HG03521 (cell line): ENCODE measurements around the gene OTUD7B.
A peak's percentile ranks its signal among the peaks of the same experiment; 100 is the strongest.
"Not testable (repeated sequence)": the region's sequence is repeated elsewhere in the genome, so short reads cannot be mapped to it uniquely, and the experiment has no call there.

Experiments
- ATAC-seq: cut with Tn5 transposase; IDR thresholded peaks from one replicate; pipeline ENCODE4 v1.9.1; 2021; ENCODE audit warnings: mild to moderate bottlenecking, moderate library complexity; ENCODE audit not compliant: unreplicated experiment

Gene OTUD7B

GRCh38 chr1:150010393-150011115 is at the start of gene OTUD7B:
TSS of gene OTUD7B (minus strand) at chr1:150010726. CDS start at chr1:149977510, 33,216 bp downstream.
- ATAC-seq: peak; percentile 83

GRCh38 chr1:150060260-150060659 is 49.7 kb upstream of the OTUD7B start:
- ATAC-seq: no peak

GRCh38 chr1:150056407-150056806 is 45.9 kb upstream of the OTUD7B start:
- no peak for ATAC-seq

- not testable (repeated sequence) for ATAC-seq
Observed at GRCh38 chr1:150055507-150055906, 45.0 kb upstream of the OTUD7B start.

GRCh38 chr1:150053926-150054325 is 43.4 kb upstream of the OTUD7B start:
- ATAC-seq: no peak

- not testable (repeated sequence) for ATAC-seq
Observed at GRCh38 chr1:150051905-150052412, 41.4 kb upstream of the OTUD7B start.

- ATAC-seq: no peak
Observed at GRCh38 chr1:150051089-150051373, 40.5 kb upstream of the OTUD7B start.

GRCh38 chr1:150049926-150050325 is 39.4 kb upstream of the OTUD7B start:
- no peak for ATAC-seq

- no peak for ATAC-seq
Observed at GRCh38 chr1:150034336-150034735, 23.8 kb upstream of the OTUD7B start.

- ATAC-seq: no peak
Observed at GRCh38 chr1:150028322-150028721, 17.8 kb upstream of the OTUD7B start.

- no peak for ATAC-seq
Observed at GRCh38 chr1:150024156-150024555, 13.6 kb upstream of the OTUD7B start.

GRCh38 chr1:150022357-150022756 is 11.8 kb upstream of the OTUD7B start:
- no peak for ATAC-seq

GRCh38 chr1:150021191-150021694 is 10.7 kb upstream of the OTUD7B start:
- no peak for ATAC-seq

- no peak for ATAC-seq
Observed at GRCh38 chr1:150020711-150021110, 10.2 kb upstream of the OTUD7B start.

- ATAC-seq: no peak
Observed at GRCh38 chr1:150018165-150018564, 7.6 kb upstream of the OTUD7B start.

- ATAC-seq: no peak
Observed at GRCh38 chr1:150017206-150017750, 6.8 kb upstream of the OTUD7B start.

GRCh38 chr1:150015651-150016131 is 5.2 kb upstream of the OTUD7B start:
- ATAC-seq: no peak

GRCh38 chr1:150012611-150013010 is 2.1 kb upstream of the OTUD7B start:
- no peak for ATAC-seq

GRCh38 chr1:150009604-150010392 is 728 bp downstream of the OTUD7B start:
- no peak for ATAC-seq

GRCh38 chr1:150008699-150009098 is 1.8 kb downstream of the OTUD7B start:
- no peak for ATAC-seq

- no peak for ATAC-seq
Observed at GRCh38 chr1:150006881-150007421, 3.6 kb downstream of the OTUD7B start.
